COLO668 (cell line): ENCODE data around the gene SCOC.
A peak's percentile ranks its signal among the peaks of the same experiment; 100 is the strongest.

Experiments
- DNase-seq: peaks from one replicate; lab custom pipeline; 2025; ENCODE audit not compliant: unreplicated experiment; lab: John Stamatoyannopoulos, UW

SCOC gene

GRCh38 chr4:140373328-140374129, at the start of gene SCOC:
TSS of gene SCOC (plus strand) at chr4:140373646. CDS start at chr4:140379171, 5,525 bp downstream.
- DNase-seq = peak; percentile 98

GRCh38 chr4:140326395-140326993, 47.0 kb upstream of the SCOC start:
- peak; percentile 8 for DNase-seq

GRCh38 chr4:140330311-140330900, 43.0 kb upstream of the SCOC start:
- no peak for DNase-seq

GRCh38 chr4:140331245-140331644, 42.2 kb upstream of the SCOC start:
- DNase-seq = no peak

GRCh38 chr4:140331876-140332275, 41.6 kb upstream of the SCOC start:
- no peak for DNase-seq

GRCh38 chr4:140332734-140333133, 40.7 kb upstream of the SCOC start:
- no peak for DNase-seq

GRCh38 chr4:140333523-140333922, 39.9 kb upstream of the SCOC start:
- DNase-seq = no peak

GRCh38 chr4:140335076-140335475, 38.4 kb upstream of the SCOC start:
- no peak for DNase-seq

- no peak for DNase-seq
These were observed 36.7 kb upstream of the SCOC start for GRCh38 chr4:140336730-140337129.

GRCh38 chr4:140342620-140343019, 30.8 kb upstream of the SCOC start:
- DNase-seq = no peak

GRCh38 chr4:140343303-140343702, 30.1 kb upstream of the SCOC start:
- DNase-seq = peak; percentile 44

GRCh38 chr4:140344101-140344500, 29.3 kb upstream of the SCOC start:
- peak; percentile 20 for DNase-seq

GRCh38 chr4:140344621-140345020, 28.8 kb upstream of the SCOC start:
- peak; percentile 51 for DNase-seq

- DNase-seq = peak; percentile 23
These were observed 27.3 kb upstream of the SCOC start for GRCh38 chr4:140346136-140346535.

- no peak for DNase-seq
These were observed 23.6 kb upstream of the SCOC start for GRCh38 chr4:140349816-140350215.

GRCh38 chr4:140351093-140352075, 22.1 kb upstream of the SCOC start:
- DNase-seq = no peak

- no peak for DNase-seq
These were observed 19.7 kb upstream of the SCOC start for GRCh38 chr4:140353786-140354185.

- DNase-seq = no peak
These were observed 18.2 kb upstream of the SCOC start for GRCh38 chr4:140355288-140355687.

GRCh38 chr4:140357868-140358267, 15.6 kb upstream of the SCOC start:
- no peak for DNase-seq

GRCh38 chr4:140358281-140358680, 15.2 kb upstream of the SCOC start:
- no peak for DNase-seq
